Stimulated activated memory B cell treated with anti-CD40 and anti-IgM and Interleukin-4, amounts not matched to agents 10 μg/mL and 1 μg/mL and 100 μg/mL, for 72 hours (primary cell): ENCODE data around the gene PCDHGA2.
"Not testable (repeated sequence)": the region's sequence is repeated elsewhere in the genome, so short reads cannot be mapped to it uniquely, and the experiment has no call there.

Experiments used
- ATAC-seq: fragments of 150-1000 bp; cut with Tn5 transposase; 2 replicates; pipeline ENCODE4 v1.10.0; 2021
- H3K27ac Mint-ChIP-seq: one replicate; pipeline ENCODE4 v1.8.0; 2022; ENCODE audit warnings: mild to moderate bottlenecking, mixed read lengths
- H3K27me3 Mint-ChIP-seq: one replicate; pipeline ENCODE4 v1.8.0; 2022; ENCODE audit warnings: mixed read lengths
- H3K36me3 Mint-ChIP-seq: one replicate; pipeline ENCODE4 v1.8.0; 2022; ENCODE audit warnings: mixed read lengths
- H3K4me1 Mint-ChIP-seq: one replicate; pipeline ENCODE4 v1.8.0; 2022; ENCODE audit warnings: mixed read lengths
- H3K4me3 Mint-ChIP-seq: one replicate; pipeline ENCODE4 v1.8.0; 2022; ENCODE audit warnings: mild to moderate bottlenecking, moderate library complexity, mixed read lengths
- H3K9me3 Mint-ChIP-seq: one replicate; pipeline ENCODE4 v1.8.0; 2022; ENCODE audit warnings: mixed read lengths

Gene PCDHGA2

DNA sequence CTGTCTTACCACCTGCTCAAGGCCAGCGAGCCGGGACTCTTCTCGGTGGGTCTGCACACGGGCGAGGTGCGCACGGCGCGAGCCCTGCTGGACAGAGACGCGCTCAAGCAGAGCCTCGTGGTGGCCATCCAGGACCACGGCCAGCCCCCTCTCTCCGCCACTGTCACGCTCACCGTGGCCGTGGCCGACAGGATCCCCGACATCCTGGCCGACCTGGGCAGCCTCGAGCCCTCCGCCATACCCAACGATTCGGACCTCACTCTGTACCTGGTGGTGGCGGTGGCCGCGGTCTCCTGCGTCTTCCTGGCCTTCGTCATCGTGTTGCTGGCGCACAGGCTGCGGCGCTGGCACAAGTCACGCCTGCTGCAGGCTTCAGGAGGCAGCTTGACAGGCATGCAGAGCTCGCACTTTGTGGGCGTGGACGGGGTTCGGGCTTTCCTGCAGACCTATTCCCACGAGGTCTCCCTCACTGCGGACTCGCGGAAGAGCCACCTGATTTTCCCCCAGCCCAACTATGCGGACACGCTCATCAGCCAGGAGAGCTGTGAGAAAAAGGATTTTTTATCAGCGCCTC is 2.3 kb downstream of the PCDHGA2 start:
- H3K27ac Mint-ChIP-seq, H3K36me3 Mint-ChIP-seq, H3K4me3 Mint-ChIP-seq, ATAC-seq, H3K4me1 Mint-ChIP-seq: not testable (repeated sequence)
- H3K9me3 Mint-ChIP-seq = peaks cover 28% of the 10 kb centered on the region
- peaks cover 91% of the 10 kb centered on the region for H3K27me3 Mint-ChIP-seq

GRCh38 chr5:141342773-141343172 is 4.2 kb downstream of the PCDHGA2 start:
- Mint-ChIP-seq H3K4me3 (no peak overlapping the region), H3K9me3 (peaks cover 26% of the 10 kb centered on the region), H3K36me3 (no peaks in the 10 kb centered on the region), H3K27me3 (peaks cover 88% of the 10 kb centered on the region), H3K27ac (no peak overlapping the region), H3K4me1 (no peaks in the 10 kb centered on the region)
- ATAC-seq = no peak

DNA sequence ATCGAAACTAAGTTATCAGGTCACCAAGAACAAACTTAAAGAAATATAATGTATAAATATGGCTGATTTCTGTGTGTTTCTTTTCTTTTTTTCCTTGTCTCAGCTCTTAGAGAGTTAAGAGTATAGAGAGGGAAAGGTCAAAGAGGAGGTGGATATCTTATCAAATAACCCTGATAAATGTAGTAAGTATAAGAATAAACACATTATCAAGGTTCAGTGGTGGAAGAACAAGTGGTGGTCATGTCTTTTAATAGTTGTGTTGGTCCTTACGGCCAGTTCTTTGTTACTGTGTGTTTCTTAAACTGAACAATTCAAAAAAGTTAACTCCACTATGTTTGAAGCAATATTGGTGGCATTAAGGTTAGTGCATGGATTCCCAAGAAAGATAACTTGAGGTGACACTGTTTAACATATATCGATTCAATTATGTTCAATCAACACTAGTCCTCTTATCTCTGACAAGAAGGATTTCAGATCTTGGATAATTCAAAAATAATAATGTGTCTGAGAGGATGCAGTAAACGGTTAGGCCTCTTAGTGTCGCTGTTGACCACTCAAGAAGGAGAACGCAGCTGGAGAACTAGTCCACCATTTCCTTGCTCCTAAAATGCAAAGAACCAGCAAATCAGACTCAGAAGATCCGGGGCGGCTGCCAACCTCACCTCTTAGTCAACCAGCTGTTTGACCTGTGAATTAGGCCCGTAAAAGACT is 4.8 kb downstream of the PCDHGA2 start, which contains the start of gene PCDHGA3:
Gene PCDHGA3, plus strand, starts transcription at position 588 of the 711 bp plus-strand sequence. CDS start 205 bp downstream, outside the sequence.
- Mint-ChIP-seq H3K27me3 (peaks cover 85% of the 10 kb centered on the region), H3K4me3 (peak within 1 kb of the TSS; percentile 34), H3K36me3 (no peaks in the 10 kb centered on the region), H3K9me3 (peaks cover 22% of the 10 kb centered on the region), H3K4me1 (no peaks in the 10 kb centered on the region), H3K27ac (no peak within 1 kb of the TSS)
- ATAC-seq = no peak

DNA sequence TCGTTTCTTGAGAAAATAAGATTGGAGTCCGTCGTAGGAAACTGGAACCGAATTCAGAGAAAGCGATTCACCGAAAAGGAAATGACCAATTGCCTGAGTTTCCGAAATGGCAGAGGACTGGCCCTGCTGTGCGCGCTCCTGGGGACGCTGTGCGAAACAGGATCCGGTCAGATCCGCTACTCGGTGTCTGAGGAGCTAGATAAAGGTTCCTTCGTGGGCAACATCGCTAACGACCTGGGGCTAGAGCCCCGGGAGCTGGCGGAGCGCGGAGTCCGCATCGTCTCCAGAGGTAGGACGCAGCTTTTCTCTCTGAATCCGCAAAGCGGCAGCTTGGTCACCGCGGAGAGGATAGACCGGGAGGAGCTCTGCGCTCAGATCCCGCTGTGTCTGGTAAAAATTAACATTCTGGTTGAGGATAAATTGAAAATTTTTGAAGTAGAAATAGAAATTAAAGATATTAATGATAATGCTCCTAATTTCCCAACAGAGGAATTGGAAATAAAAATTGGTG is 5.4 kb downstream of the PCDHGA2 start:
- Mint-ChIP-seq H3K36me3 (no peaks in the 10 kb centered on the region), H3K27me3 (peaks cover 85% of the 10 kb centered on the region), H3K9me3 (peaks cover 22% of the 10 kb centered on the region), H3K27ac (no peak overlapping the region), H3K4me3 (peak overlapping the region; percentile 34), H3K4me1 (no peaks in the 10 kb centered on the region)
- ATAC-seq = no peak

DNA sequence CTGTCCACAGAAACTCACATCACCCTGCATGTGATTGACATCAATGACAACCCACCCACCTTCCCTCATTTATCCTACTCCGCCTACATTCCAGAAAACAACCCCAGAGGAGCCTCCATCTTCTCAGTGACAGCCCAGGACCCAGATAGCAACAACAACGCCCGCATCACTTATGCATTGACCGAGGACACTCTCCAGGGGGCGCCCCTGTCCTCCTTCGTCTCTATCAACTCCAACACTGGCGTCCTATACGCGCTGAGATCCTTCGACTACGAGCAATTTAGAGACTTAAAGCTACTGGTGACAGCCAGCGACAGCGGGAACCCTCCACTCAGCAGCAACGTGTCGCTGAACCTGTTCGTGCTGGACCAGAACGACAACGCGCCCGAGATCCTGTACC is 6.8 kb downstream of the PCDHGA2 start:
- peaks cover 20% of the 10 kb centered on the region for H3K9me3 Mint-ChIP-seq
- no peaks in the 10 kb centered on the region for H3K4me1 Mint-ChIP-seq
- H3K4me3 Mint-ChIP-seq = no peak overlapping the region
- H3K36me3 Mint-ChIP-seq = peaks cover 3% of the 10 kb centered on the region
- peaks cover 87% of the 10 kb centered on the region for H3K27me3 Mint-ChIP-seq
- ATAC-seq = no peak
- H3K27ac Mint-ChIP-seq = no peak overlapping the region

GRCh38 chr5:141346017-141346416 is 7.5 kb downstream of the PCDHGA2 start:
- peaks cover 87% of the 10 kb centered on the region for H3K27me3 Mint-ChIP-seq
- not testable (repeated sequence) for ATAC-seq, H3K4me3 Mint-ChIP-seq, H3K36me3 Mint-ChIP-seq, H3K4me1 Mint-ChIP-seq, H3K27ac Mint-ChIP-seq
- peaks cover 19% of the 10 kb centered on the region for H3K9me3 Mint-ChIP-seq

- peak within 1 kb of the TSS; percentile 64 for H3K4me3 Mint-ChIP-seq
- peaks cover 81% of the 10 kb centered on the region for H3K27me3 Mint-ChIP-seq
- H3K9me3 Mint-ChIP-seq = peaks cover 19% of the 10 kb centered on the region
- ATAC-seq = no peak
- peaks cover 4% of the 10 kb centered on the region for H3K36me3 Mint-ChIP-seq
- H3K27ac Mint-ChIP-seq = no peak within 1 kb of the TSS
- no peaks in the 10 kb centered on the region for H3K4me1 Mint-ChIP-seq
Measured at GRCh38 chr5:141349917-141350619, 11.5 kb downstream of the PCDHGA2 start, which contains the start of gene PCDHGB1. Gene PCDHGB1 (plus strand): TSS chr5:141350099. CDS start chr5:141350261, 162 bp downstream.

DNA sequence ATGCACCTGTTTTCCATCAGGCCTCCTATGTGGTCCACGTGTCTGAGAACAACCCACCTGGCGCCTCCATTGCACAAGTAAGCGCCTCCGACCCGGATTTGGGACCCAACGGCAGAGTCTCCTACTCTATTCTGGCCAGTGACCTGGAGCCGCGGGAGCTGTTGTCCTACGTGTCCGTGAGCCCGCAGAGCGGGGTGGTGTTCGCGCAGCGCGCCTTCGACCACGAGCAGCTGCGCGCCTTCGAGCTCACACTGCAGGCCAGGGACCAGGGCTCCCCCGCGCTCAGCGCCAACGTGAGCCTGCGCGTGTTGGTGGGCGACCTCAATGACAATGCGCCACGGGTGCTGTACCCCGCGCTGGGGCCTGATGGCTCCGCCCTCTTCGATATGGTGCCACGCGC is 13.0 kb downstream of the PCDHGA2 start:
- Mint-ChIP-seq H3K36me3 (peaks cover 4% of the 10 kb centered on the region), H3K9me3 (peaks cover 14% of the 10 kb centered on the region), H3K4me1 (no peaks in the 10 kb centered on the region), H3K27ac (no peak overlapping the region), H3K27me3 (peaks cover 81% of the 10 kb centered on the region), H3K4me3 (no peak overlapping the region)
- ATAC-seq = no peak

DNA sequence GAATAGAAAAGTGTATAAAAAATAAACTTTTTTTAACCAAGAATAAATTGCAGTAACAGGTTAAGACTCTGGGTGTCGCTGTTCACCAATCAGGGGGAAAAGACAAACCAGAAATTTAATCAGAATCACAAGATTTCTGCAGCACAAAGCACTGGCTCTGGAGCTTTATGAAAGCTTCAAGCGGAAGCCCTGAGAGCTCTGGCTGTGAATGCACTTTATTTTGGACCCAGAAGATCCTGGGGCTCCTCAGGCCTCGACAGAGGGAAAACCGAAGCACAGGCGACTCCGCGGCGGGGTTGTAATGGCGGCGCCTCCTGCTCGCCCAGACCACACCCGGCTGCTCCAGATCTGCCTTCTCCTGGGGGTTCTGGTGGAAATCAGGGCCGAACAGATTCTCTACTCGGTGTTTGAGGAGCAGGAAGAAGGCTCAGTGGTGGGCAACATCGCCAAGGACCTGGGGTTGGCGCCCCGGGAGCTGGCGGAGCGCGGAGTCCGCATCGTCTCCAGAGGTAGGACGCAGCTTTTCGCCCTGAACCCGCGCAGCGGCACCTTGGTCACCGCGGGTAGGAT is 16.4 kb downstream of the PCDHGA2 start, which contains the start of gene PCDHGA4:
Gene PCDHGA4, plus strand, starts transcription at position 122 of the 570 bp plus-strand sequence. Its CDS starts 87 bp downstream, at position 209.
- ATAC-seq = no peak
- H3K9me3 Mint-ChIP-seq = peaks cover 10% of the 10 kb centered on the region
- H3K27me3 Mint-ChIP-seq = peaks cover 89% of the 10 kb centered on the region
- peaks cover 4% of the 10 kb centered on the region for H3K36me3 Mint-ChIP-seq
- no peak within 1 kb of the TSS for H3K27ac Mint-ChIP-seq
- H3K4me3 Mint-ChIP-seq = no peak within 1 kb of the TSS
- no peaks in the 10 kb centered on the region for H3K4me1 Mint-ChIP-seq

GRCh38 chr5:141355641-141356040 is 17.1 kb downstream of the PCDHGA2 start:
- H3K4me3 Mint-ChIP-seq = no peak overlapping the region
- ATAC-seq = no peak
- peaks cover 89% of the 10 kb centered on the region for H3K27me3 Mint-ChIP-seq
- no peaks in the 10 kb centered on the region for H3K4me1 Mint-ChIP-seq
- H3K36me3 Mint-ChIP-seq = no peaks in the 10 kb centered on the region
- H3K27ac Mint-ChIP-seq = no peak overlapping the region
- H3K9me3 Mint-ChIP-seq = peaks cover 8% of the 10 kb centered on the region

- Mint-ChIP-seq H3K4me3 (no peak overlapping the region), H3K27me3 (peaks cover 86% of the 10 kb centered on the region)
Measured at GRCh38 chr5:141356133-141356532, 17.6 kb downstream of the PCDHGA2 start.

DNA sequence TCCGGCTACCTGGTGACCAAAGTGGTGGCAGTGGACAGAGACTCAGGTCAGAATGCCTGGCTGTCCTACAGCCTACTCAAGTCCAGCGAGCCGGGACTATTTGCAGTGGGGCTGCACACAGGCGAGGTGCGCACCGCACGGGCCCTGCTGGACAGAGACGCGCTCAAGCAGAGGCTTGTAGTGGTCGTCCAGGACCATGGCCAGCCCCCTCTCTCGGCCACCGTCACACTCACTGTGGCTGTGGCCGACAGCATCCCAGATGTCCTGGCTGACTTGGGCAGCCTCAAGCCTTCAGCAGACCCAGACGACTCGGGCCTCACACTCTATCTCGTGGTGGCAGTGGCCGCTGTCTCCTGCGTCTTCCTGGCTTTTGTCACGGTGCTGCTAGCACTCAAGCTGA is 18.4 kb downstream of the PCDHGA2 start:
- Mint-ChIP-seq H3K4me3 (no peak overlapping the region), H3K9me3 (peaks cover 11% of the 10 kb centered on the region), H3K4me1 (no peaks in the 10 kb centered on the region), H3K27ac (no peak overlapping the region), H3K27me3 (peaks cover 86% of the 10 kb centered on the region), H3K36me3 (no peaks in the 10 kb centered on the region)
- no peak for ATAC-seq

More at GRCh38 chr5:141356133-141356532, 17.6 kb downstream of the PCDHGA2 start:
- H3K36me3 Mint-ChIP-seq = no peaks in the 10 kb centered on the region
- H3K27ac Mint-ChIP-seq = no peak overlapping the region
- H3K9me3 Mint-ChIP-seq = peaks cover 8% of the 10 kb centered on the region
- H3K4me1 Mint-ChIP-seq = no peaks in the 10 kb centered on the region
- ATAC-seq = no peak

DNA sequence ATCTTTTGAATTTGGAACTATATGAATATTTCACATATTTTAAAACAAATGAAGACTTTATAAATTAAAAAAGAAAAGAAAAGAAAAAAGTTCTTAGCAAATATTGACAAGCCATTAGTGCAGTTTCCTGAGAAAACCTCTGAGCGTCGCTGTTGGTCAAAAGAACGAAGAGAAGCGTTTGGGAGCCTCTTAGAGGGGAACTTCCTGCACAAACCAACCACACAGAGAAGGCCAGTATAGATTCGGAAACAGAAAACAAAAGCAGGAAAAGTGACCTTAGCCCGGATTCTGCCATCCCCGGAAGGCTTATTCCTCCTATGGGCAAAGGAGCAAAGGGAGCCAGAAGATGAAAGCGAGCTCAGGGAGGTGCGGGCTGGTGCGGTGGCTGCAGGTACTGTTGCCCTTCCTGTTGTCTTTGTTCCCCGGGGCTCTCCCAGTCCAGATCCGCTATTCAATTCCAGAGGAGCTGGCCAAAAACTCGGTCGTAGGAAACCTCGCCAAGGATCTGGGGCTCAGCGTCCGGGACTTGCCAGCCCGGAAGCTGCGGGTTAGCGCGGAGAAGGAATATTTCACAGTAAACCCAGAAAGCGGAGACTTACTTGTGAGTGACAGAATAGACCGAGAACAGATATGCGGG is 21.3 kb downstream of the PCDHGA2 start, which contains the start of gene PCDHGB2:
Gene PCDHGB2, plus strand, starts transcription at position 205 of the 637 bp plus-strand sequence. Its CDS starts 142 bp downstream, at position 347.
- ATAC-seq = no peak
- peaks cover 82% of the 10 kb centered on the region for H3K27me3 Mint-ChIP-seq

GRCh38 chr5:141360685-141361084 is 22.1 kb downstream of the PCDHGA2 start:
- Mint-ChIP-seq H3K9me3 (peaks cover 17% of the 10 kb centered on the region), H3K27me3 (peaks cover 82% of the 10 kb centered on the region), H3K4me3 (no peak overlapping the region), H3K27ac (no peak overlapping the region), H3K4me1 (peaks cover 9% of the 10 kb centered on the region), H3K36me3 (peaks cover 8% of the 10 kb centered on the region)
- no peak for ATAC-seq

More for the DNA sequence above, 21.3 kb downstream of the PCDHGA2 start, which contains the start of gene PCDHGB2:
- Mint-ChIP-seq H3K4me1 (peaks cover 9% of the 10 kb centered on the region), H3K9me3 (peaks cover 17% of the 10 kb centered on the region), H3K4me3 (peak within 1 kb of the TSS; percentile 82), H3K36me3 (peaks cover 8% of the 10 kb centered on the region), H3K27ac (peak within 1 kb of the TSS; percentile 65)
